Forelimb muscle (tissue), 1 donor: ENCODE data around the gene TNNC1. TPM values are rescaled to one million over a fixed set of nuclear protein-coding genes. Genes with fewer than 3 reads are reported as not detected.

Experiments used
- DNase-seq: peaks from one replicate; pipeline ENCODE4 v3.0.0-alpha.2; 2013; ENCODE audit warnings: low read depth
- polyA plus RNA-seq: library from polyadenylated mRNA; unstranded; fragments of 120-200 nt; gene quantifications from one replicate; pipeline ENCODE4 v1.2.1, GENCODE V29; 2013; ENCODE audit not compliant: insufficient read length

The TNNC1 gene
- polyA plus RNA-seq, 1 donor: 671 TPM

GRCh38 chr3:52432225-52432624, 21.6 kb downstream of the TNNC1 start:
- DNase-seq: no peak

- DNase-seq: no peak
These were observed 22.2 kb downstream of the TNNC1 start for GRCh38 chr3:52431459-52432223.

- DNase-seq: no peak
These were observed 23.4 kb downstream of the TNNC1 start for GRCh38 chr3:52430416-52430810.

GRCh38 chr3:52429779-52430415, 23.9 kb downstream of the TNNC1 start:
- DNase-seq: no peak

- DNase-seq: no peak
These were observed 24.8 kb downstream of the TNNC1 start for GRCh38 chr3:52429031-52429430.

- DNase-seq: peak; percentile 76
These were observed 25.5 kb downstream of the TNNC1 start for GRCh38 chr3:52428151-52429005.

- DNase-seq: no peak
These were observed 30.7 kb downstream of the TNNC1 start for GRCh38 chr3:52423173-52423572.

GRCh38 chr3:52422669-52423068, 31.2 kb downstream of the TNNC1 start:
- DNase-seq: no peak

- DNase-seq: no peak
These were observed 33.5 kb downstream of the TNNC1 start for GRCh38 chr3:52420388-52420787.

GRCh38 chr3:52415800-52416199, 38.0 kb downstream of the TNNC1 start:
- DNase-seq: no peak

GRCh38 chr3:52408466-52408865, 45.4 kb downstream of the TNNC1 start:
- no peak for DNase-seq

GRCh38 chr3:52407779-52408178, 46.1 kb downstream of the TNNC1 start:
- no peak for DNase-seq

- no peak for DNase-seq
These were observed 46.9 kb downstream of the TNNC1 start for GRCh38 chr3:52406791-52407510.

- no peak for DNase-seq
These were observed 47.6 kb downstream of the TNNC1 start for GRCh38 chr3:52406231-52406661.

GRCh38 chr3:52405601-52406110, 48.2 kb downstream of the TNNC1 start:
- DNase-seq: no peak

- DNase-seq: no peak
These were observed 48.8 kb downstream of the TNNC1 start for GRCh38 chr3:52405066-52405465.

- no peak for DNase-seq
These were observed 49.5 kb downstream of the TNNC1 start for GRCh38 chr3:52404391-52404790.

- no peak for DNase-seq
These were observed 49.9 kb downstream of the TNNC1 start for GRCh38 chr3:52403955-52404354.

GRCh38 chr3:52403271-52403841, 50.5 kb downstream of the TNNC1 start:
- DNase-seq: no peak

GRCh38 chr3:52402706-52403270, 51.1 kb downstream of the TNNC1 start:
- no peak for DNase-seq

GRCh38 chr3:52402101-52402521, 51.7 kb downstream of the TNNC1 start:
- no peak for DNase-seq
